GM21786 (cell line): ENCODE results near the gene NMT1.

Source experiments
- ATAC-seq: cut with Tn5 transposase; IDR thresholded peaks from one replicate; pipeline ENCODE4 v1.9.1; 2021; ENCODE audit not compliant: unreplicated experiment

NMT1 gene

DNA sequence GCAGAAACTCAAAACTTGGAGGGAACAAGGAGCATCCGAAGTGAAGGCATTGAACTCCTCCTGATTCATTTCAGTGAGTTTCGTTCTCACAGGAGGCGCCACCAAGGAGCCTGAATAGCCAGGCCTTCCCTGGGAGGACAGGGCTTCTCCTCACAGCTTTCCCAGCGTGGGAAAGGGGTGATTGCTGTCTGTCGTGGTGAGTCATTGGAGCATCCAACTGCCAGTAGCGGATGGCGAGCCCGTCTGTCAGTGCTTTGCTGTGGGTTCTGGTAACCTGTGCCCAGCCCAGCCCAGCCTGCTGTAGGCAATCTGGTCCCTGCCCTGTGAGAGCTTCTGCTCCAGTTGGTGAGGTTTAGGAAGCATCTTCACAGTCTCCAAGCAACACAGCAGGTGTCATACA is 42.9 kb downstream of the NMT1 start:
- ATAC-seq: no peak

DNA sequence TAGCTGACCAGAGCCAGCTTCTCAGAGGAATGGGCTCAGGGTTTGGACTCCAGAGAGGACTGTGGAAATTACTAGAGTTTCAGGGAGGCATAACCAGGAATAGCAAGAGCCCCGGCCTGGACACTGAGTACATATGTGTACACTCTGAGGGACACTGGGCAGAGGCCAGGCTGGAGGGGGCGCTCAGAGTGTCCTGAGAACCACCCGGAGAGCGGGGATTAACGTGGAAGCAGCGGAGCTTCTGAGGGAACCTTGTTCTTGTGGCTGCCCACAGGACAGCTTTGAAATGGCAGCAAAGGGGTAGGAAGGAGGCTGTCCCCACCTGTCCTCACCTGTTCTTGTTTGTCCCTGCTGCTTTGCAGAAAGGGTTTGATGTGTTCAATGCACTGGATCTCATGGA is 43.4 kb downstream of the NMT1 start:
- ATAC-seq: no peak

DNA sequence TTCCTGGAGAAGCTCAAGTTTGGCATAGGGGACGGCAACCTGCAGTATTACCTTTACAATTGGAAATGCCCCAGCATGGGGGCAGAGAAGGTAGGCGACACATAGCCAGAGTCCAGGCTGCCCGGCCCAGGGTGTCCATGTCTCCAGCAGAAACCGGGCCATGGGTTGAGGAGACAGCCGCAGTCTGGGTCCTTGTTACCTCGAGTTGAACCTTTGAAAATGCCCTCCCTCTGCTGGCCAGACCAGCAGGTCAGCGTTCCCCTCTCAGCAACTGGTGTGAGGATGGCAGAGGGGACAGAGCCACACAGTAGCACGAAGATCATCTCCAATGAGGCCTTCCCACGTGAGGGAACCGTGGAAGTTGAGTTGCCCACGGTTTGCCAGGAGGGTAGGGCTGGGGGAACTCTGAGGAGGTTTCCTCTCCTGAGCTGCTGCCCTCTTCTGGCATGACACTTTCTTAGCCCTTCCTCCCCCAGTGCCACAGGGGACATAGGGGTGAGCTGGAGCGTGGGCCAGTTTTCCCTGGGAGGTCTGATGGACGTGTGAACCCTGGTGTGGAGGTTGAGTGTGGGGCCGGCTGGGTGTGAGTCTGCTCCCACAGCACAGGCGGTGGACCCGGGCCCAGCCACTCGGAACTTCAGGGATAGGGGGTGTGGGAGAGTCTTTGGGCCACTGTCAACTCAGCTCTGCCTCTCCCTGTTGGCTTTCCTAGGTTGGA is 43.9 kb downstream of the NMT1 start:
- no peak for ATAC-seq

DNA sequence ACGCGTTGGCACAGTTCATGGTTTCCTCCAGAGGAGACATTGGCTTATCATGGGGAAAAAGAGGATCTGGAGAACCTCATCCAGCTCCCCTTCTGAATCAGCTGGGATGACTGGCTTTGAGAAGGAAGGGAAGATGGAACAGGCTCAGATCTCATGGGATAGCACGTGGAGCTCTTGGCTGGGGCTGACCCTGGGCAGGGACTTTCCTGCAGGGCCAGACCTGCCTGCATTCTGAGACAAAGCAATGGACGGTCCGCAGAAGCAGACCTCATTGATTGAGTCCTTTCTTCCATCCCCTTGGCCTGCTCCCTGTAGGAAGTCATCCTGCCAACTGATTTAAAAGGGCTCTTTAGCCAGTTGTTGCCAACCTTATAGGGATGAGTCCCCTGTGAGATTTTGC is 45.0 kb downstream of the NMT1 start:
- no peak for ATAC-seq

DNA sequence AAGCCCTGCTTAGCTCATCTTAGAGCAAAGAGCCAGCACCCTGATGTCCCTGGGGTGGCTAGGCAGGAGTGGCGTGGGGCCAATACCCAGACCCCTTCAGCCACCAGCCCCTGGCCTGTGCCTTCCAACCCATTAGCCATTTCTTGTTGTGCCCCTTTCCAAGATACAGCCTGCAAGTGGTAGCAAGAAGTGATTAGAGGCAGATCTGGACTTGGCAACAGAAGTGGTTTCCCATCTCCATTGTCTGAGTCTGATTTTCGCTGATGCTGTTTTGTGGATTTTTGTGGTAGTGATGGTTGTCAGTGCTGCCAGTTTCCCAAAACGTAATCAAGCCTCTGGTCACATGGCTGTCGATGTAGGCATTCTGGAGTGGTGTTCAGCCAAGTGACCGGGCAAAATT is 45.5 kb downstream of the NMT1 start:
- ATAC-seq: no peak

DNA sequence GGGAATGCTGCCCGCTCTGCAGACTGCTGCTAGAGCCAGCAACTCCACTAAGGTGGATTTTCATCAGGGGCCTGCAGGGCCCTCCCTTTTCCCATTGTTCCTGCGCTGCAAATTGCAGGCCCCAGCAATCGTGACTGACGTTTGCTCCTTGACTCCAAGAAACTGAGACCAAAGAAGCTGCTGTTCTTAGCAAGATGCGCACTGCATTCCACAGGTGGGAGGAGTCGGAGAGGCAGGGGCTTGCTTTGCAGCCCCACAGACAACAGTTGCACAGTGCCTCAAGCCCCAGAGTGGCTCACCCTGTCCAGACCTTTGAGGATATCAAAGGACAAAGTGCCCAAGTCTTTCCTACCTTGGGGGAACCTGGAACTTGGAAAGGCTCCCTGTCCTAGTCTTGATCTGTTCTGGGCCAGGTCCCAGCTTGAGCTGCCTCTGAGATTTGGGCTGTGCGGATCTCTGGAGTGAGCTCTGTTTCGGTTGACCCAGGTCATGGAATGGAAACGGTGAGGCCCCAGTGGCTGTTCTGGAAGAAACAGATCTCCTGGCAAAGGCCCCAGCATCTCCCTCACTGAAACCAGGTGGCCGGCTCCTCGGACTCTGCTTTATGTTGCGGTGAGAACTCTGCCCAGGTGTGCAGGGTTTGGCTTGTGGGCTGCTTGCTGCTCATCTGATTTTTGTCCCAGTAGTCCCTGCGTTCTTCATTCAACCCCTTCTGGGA is 46.3 kb downstream of the NMT1 start:
- ATAC-seq: no peak

DNA sequence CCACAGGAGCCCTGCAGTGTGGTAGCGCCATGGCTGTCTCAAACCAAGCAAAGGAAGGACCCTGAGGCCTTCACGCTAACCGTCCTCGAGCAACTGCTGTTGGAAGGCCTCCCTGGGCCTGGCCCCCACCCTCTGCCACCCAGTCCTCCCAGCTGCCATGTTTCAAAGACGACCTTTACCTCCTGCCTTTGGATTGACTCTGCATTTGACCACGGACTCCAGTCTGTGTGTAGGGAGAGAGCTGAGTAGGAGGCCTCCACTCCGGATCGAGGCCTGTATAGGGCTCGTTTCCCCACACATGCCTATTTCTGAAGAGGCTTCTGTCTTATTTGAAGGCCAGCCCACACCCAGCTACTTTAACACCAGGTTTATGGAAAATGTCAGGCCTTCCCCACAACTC is 46.9 kb downstream of the NMT1 start:
- no peak for ATAC-seq

DNA sequence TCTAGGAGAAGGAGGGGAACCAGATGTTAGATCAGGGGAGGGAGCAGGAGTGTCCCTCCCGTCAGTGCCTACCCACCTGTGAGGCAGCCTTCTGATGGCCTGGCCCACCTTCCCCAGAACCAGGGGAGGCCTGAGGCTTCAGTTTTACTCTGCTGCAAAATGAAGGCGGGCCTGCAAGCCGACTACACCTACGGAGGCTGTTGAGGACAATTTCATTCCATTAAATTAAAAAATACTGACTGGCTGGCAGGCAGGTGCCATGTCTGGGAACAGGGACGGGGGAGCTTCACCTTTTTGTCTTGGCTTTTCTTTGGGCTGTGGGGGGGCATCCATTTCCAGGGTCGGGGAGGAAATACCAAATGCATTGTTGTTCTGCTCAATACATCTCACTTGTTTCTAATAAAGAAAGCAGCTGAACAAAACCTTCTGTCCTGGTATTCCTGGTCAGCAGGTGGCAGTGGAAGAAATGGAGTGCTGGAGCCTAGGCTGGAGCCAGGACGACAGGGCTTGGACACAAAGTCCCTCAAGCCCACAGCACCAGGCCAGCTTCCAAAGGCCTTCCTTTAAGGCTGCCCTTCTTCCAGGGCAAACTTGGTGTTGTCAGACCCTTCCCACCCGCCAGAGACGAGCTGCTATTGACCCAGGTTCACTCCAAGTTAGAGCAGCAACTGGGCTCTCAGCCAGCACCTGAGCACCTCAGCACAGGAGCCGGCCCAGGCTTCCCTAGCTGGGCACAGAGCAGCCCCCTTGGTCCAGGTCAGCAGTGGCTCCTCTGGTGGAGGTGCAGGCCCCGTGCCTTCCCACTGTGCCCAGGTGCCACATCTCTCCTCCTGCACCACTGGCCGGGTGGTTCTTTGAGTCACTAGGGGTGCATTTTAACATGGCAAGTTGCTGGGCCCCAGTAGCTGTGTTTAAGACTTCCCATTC is 47.7 kb downstream of the NMT1 start:
- no peak for ATAC-seq

DNA sequence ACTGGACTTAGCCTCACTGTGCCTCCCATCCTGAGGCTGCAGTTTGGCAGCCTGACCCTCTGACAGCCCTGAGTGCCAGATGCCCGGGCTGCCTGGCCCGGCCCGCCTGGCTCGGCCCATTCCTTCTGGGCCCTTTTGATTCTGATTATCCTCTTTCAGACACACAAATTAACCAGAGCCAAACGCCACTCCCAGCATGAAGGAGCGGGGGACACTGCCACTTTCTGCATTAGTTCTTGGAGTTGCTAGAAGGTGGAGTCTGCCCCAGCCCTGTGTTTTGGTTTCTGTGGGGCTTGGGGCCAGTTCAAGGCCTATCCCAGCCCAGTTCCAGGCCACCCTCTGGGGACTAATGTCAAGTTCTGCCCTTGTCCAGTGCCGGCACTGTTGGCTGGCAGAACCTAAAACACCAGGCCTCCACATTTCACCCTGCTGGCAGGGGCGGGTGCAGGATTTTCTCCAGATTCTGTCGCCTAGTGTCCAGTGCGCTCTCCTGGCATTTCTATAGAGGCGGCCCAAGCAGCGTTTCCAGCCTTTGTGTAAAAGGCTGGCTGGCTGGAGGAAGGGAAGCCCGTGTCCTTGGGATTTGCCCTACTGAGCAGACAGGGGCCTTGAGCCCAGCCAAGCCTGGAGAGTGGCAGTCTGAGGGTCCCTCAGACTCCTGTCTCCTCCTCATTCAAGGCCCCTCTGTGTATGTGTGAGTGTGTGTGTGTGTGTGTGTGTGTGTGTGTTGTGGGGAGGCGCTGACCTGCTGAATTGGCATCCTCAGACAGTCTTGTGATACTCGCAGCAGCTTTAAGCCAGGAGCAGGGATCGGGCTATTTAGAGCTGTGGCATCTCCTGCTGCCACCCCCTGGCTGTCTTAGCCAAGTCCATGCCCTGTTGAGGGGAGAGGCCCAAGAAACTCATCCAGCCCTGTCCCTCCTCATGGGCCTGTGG is 49.8 kb downstream of the NMT1 start:
- no peak for ATAC-seq

DNA sequence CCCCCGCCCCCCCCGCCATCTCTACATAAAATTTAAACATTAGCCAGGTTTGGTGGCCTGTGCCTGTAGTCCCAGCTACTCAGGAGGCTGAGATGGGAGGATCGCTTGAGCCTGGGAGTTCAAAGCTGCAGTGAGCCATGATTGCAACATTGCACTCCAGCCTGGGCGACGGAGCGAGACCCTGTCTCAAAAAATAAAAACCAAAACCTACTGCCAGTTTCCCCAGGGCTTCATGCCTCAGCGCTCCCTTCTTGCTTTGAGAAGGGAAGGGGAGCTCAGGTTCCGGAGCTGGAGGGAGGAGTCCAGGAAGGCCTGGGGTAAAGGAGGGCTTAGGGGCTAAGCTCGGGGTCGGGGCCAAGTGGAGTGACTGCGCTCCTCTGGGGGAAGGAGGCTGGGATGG is 50.7 kb downstream of the NMT1 start:
- no peak for ATAC-seq

DNA sequence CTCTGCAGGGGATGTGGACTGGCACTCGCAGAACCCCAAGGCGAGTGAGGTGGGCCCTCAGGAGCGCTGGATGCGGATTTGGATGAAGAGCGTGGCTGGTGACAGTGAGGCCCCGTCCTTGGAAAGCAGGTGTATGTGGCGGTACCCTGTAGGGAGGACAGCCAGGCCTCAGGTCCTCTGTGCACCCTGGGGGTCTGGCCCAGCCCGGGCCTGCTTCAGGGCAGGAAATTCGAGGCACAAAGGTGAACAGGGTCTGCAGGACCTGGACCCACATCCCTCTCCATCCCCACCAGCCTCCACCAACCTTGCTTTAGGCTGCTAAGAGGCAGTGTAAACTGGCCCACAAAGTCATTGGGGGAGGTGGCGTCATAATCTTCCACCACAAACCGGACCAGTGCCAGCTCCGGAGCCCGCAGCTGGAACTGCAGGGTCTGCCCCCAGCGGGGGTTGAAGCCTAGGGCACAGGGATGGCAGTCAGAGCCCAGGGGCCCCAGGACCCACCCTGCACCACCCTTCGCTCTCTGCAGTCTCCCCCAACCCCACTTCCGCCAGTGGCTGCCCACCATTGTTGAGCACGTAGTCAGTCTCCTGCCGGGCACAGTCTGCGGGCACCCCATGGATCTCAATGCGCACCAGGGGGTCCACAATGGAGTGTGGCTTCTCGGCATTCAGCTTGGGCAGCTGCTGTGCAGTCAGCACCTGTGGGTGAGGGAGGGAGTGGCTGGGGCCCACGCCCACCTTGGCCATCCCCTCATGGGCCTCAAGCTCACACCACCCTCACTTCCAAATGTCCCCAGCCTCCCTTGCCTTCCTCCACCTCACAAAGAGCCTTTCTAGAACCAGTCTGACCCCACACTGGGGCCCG is 51.7 kb downstream of the NMT1 start:
- ATAC-seq: no peak

DNA sequence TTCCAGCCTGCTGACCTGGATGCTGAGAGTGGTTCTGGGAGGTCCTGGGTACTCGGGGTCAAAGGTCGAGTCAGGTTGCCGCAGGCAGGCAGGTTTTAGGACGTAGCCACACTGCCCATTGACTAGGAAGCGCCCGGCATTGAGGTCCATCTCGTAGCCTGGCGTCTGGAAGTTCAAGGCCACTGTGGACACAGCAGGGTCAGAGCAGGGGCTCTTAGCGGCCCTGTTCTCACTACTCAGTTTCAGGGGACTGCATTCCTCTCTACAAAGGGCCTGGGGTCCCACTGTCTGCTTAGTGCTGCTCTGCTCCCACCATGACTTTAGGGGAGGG is 52.3 kb downstream of the NMT1 start:
- no peak for ATAC-seq

DNA sequence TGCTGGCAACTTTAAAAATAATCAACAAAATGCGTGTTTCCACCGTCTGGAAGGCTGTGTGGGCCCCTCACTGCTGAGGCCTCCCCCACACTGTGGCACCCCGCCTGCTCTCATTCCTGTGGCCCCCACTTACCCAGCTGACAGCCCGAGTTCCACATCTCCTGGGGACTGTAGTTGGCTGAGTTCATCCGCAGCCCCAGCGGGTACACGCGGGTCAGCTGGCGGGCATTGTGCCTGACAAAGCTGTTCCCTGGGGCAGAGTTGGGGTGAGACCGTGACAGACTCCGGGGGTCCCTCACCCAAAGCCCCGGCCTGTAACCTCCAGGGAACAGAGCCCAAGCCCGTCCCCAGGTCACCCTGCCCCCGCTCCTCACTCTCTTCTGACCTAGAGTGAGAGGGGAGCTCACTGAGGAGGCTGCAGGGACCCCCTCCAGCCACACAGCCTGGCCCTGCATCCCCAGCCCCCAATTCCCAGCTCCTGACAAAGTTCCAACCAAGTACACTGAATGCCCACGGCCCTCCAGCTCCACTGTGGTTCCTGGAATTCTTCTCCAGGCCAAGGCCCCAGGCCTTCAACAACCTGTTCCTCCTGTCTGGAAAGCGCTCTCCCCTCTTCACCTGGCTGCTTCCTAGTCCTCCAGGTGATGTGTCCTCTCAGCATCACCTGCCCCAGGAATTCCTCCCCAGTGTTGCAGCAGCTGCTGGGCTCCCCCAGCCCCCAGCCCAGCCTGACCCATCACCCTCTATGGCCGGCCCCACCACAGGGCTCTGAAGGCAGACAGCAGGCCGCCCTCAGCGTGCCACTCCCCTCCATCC is 53.2 kb downstream of the NMT1 start:
- ATAC-seq: no peak

DNA sequence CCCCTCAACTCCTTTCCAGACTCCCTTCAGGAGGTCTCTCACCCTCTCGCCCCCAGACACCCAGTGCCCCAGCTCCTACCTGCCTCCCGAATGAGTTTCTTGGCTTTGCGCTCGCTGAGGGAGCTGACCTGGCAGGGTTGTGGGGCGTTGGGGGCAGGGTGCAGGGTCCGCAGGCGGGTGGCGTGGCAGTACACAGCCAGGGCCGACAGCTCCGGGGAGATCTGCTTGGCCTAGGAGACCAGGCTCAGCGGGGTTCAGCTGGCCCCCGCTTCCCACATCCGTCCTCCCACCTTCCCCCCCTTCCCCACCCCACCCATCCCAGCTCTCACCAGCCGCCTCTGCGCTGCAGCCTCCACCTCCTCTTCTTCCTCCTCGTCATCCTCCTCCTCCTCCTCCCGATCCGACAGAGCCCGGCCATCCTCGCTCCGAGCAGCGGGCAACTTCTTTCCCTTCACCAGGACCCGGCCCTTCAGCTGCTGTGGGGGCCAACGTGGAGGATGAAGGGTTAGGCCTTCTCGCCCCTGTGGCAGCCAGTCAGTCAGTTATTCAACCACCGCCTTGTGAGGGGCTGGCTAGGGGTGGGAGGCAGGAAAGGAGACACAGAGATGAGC is 54.0 kb downstream of the NMT1 start:
- no peak for ATAC-seq

DNA sequence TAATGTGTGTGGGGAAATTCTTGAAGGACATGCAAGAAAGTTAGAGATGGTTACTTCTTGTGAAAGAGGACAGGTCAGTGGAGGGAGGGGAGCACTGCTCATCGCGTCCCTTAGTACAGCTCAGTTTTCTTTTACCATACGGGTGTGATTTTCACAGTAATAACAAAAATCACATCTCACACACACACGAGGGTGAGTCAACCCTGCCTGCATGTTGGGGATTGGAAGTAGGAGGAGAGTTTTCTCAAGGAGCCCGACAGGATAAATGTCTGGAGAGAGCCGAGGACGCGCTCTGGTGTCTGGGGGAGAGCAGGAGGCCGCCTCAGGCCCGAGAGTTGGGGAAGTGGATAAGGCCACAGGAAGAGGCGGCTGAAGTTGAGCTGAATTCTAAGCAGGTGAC is 54.8 kb downstream of the NMT1 start:
- no peak for ATAC-seq

DNA sequence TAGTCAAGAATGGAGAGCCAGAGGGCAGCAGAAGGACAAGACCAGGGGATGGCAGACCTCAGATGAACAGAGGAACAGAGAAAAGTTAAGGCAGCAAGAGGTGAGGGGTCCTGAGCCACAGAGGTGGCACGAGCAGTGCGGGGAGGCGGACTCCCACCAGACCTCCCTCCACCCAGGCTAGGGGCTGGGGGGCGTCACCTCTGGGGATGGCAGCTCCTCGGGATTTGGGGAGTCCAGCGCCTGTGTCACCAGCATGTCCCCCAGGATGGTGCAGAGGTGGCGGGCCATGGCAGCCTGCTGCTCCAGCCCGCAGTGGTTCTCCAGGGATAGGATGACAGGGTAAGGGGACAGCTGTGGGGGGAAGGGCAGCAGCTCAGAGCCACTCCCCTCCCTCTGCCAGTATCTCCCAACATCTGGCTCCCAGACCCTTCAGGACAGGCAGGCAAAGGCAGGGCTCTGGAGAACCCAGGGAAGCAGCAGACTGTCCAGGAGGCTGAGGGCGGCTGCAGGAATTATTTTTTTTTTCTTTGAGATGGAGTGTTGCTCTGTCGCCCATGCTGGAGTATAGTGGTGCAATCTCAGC is 55.4 kb downstream of the NMT1 start:
- no peak for ATAC-seq

DNA sequence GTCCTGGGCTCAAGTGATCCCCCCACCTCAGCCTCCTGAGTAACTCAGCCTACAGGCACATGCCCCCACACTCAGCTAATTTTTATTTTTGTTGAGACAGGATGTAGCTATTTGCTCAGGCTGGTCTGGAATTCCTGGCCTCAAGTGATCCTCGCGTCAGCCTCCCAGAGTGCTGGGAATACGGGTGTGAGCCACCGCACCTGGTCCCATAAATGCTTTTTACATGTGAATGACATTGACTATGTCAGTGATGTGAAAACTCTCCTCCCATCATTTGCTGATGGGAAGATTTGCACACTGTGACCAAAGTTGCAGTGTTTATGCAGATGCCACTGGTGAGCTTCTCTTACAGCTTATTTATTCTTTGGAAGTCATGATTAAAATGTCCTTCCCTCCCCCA is 56.2 kb downstream of the NMT1 start:
- no peak for ATAC-seq
